Ishikawa (cell line): ENCODE results near the gene SCN4A.

Experiments
- CEBPB ChIP-seq: IDR thresholded peaks from 2 replicates; pipeline ENCODE4 v1.6.1; 2012
- CREB1 ChIP-seq: IDR thresholded peaks from 2 replicates; pipeline ENCODE4 v1.6.1; 2012; ENCODE audit warnings: low read depth
- EGR1 ChIP-seq: IDR thresholded peaks from 2 replicates; pipeline ENCODE4 v1.6.1; 2012
- EP300 ChIP-seq: IDR thresholded peaks from 2 replicates; pipeline ENCODE4 v1.6.1; 2012; ENCODE audit warnings: borderline replicate concordance
- FOXM1 ChIP-seq: IDR thresholded peaks from 2 replicates; pipeline ENCODE4 v1.6.1; 2012; ENCODE audit warnings: low read depth, borderline replicate concordance
- NFIC ChIP-seq: IDR thresholded peaks from 2 replicates; pipeline ENCODE4 v1.6.1; 2012
- RAD21 ChIP-seq: IDR thresholded peaks from 2 replicates; pipeline ENCODE4 v1.6.1; 2012; ENCODE audit warnings: low read depth
- TAF1 ChIP-seq: IDR thresholded peaks from 2 replicates; pipeline ENCODE4 v1.6.1; 2012; ENCODE audit warnings: low read depth, mild to moderate bottlenecking
- YY1 ChIP-seq: IDR thresholded peaks from 2 replicates; pipeline ENCODE4 v1.6.1; 2012; ENCODE audit warnings: low read depth
- ZBTB7A ChIP-seq: IDR thresholded peaks from 2 replicates; pipeline ENCODE4 v1.6.1; 2012; ENCODE audit warnings: low read depth
- TF ChIP-seq, protein P1 (sequence below): IDR thresholded peaks from 2 replicates; pipeline ENCODE4 v1.6.1; 2012
- TF ChIP-seq, protein P2 (sequence below): IDR thresholded peaks from 2 replicates; pipeline ENCODE4 v1.6.1; 2012

DNA sequence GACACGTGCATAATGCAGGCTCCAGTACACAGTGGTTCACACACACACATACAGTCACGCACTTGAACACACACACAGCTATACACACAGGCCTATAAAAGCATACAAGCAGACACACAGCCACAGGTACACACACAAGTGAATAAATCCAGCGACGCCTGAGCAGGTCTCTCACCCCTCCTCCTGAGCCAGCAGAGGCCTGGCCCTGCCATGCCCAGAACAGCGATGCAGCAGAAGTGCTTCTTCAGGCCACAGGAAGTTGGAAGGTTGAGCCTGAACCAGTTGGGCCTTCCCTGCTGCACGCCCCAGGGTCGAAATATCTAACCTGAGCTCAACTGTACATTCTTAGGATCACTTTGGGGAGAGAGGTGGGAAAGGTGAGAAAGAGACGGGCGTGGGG, 33.3 kb downstream of the SCN4A start:
- TF ChIP-seq FOXM1, result no peak
- TF ChIP-seq TAF1, result no peak
- no peak for TF ChIP-seq EP300
- no peak for TF ChIP-seq NFIC
- TF ChIP-seq CREB1, result no peak
- no peak for TF ChIP-seq YY1
- TF ChIP-seq CEBPB, result no peak
- TF ChIP-seq EGR1, result no peak
- TF ChIP-seq, protein P1, sequence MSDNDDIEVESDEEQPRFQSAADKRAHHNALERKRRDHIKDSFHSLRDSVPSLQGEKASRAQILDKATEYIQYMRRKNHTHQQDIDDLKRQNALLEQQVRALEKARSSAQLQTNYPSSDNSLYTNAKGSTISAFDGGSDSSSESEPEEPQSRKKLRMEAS, result no peak
- no peak for TF ChIP-seq ZBTB7A
- TF ChIP-seq, protein P2, sequence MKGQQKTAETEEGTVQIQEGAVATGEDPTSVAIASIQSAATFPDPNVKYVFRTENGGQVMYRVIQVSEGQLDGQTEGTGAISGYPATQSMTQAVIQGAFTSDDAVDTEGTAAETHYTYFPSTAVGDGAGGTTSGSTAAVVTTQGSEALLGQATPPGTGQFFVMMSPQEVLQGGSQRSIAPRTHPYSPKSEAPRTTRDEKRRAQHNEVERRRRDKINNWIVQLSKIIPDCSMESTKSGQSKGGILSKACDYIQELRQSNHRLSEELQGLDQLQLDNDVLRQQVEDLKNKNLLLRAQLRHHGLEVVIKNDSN, result no peak
- TF ChIP-seq RAD21, result no peak
